Islet precursor cell (in vitro differentiated cells): ENCODE results near the gene CDCA4.

Experiments
- DNase-seq: peaks from one replicate; pipeline ENCODE4 v3.0.0-alpha.2; 2018

CDCA4 gene

DNA sequence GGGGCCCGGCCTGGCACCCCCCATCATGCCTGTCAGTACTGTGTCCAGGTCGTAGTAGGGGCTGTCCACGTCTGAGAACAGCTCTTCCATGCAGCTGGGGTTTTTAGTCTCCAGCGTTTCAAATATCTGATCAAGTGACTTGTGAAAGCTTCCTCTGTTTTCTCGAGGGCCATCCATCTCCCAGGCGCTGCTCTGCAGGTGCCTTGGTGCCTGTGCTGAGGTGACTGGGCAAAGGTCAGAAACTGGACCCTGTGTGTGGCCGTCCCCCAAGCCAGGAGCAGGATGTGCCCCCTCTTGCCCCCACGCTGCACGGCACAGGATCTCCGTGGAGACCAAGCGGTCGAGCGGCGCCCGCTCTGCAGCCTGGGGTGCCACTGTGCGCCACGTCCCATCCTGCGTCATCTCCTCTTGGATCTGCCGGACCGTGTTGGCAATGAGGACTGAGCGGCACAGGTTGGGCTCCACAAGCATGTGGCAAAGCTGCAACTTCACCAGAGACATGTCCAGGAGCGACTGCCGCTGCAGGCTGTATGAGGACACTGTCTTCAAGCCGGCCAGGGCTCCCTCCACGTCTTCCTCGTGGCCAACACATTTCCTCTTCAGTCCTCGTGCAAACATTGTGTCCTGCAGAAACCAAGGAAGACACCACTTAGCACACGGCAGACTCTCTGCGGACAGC lies 9.4 kb downstream of the CDCA4 start:
- DNase-seq: no peak

- DNase-seq: no peak
Observed at GRCh38 chr14:105010891-105011291, 10.0 kb downstream of the CDCA4 start.

DNA sequence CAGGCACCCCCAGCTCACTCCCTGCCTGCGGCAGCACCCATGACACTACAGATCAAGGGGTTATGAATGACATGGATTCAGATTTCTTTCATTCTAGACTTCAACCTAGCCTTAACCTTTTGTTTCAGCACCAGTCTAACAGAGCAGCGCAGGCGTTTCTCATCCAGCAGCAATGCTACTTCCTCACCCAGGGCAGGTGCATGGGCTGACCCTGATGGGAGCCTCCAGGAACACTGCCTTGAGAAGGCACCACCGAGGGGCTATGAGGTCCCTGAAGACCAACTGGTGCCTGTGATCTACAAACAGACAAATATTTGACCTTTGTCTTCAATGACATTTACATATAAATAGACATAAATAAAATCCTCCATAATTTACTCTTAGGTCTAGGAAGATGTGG lies 10.8 kb downstream of the CDCA4 start:
- no peak for DNase-seq

GRCh38 chr14:105007593-105008264 lies 13.2 kb downstream of the CDCA4 start:
- DNase-seq: no peak

DNA sequence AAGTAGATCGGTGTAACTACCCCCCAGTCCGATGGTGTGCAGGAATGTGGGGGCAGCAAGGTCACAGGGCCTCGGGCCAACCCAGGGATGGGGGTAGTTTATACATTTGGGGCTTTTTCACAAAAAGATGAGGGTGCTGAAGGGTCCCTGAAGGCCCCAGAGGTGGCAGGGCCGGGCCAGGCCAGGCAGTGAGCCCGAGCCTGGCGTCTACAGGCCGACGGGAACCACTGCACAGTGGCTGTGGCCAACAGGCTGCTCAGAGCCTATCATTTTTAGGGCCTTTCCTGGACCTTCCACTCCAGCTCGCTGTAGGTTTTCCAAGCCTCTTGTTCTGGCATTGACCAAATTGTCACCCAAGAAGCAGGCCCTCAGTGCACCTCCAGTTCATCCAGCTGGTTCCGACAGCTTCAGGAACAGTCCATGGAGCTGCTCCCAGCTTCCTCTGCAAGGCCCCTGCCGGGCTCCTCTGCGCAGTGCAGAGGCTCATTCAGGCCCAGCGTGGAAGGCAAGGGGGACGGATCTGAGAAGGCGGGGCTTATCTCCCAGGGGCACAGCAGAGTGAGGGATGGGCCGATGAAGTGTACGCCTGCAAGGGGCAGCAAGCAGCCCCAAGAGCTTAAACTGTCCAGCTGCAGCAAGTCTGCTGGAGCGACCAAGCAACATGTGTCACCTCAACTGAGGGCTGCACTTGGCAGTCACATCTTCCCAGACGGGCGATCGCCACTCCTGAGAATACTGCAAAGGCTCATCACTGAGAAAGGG lies 13.9 kb downstream of the CDCA4 start:
- DNase-seq: no peak

DNA sequence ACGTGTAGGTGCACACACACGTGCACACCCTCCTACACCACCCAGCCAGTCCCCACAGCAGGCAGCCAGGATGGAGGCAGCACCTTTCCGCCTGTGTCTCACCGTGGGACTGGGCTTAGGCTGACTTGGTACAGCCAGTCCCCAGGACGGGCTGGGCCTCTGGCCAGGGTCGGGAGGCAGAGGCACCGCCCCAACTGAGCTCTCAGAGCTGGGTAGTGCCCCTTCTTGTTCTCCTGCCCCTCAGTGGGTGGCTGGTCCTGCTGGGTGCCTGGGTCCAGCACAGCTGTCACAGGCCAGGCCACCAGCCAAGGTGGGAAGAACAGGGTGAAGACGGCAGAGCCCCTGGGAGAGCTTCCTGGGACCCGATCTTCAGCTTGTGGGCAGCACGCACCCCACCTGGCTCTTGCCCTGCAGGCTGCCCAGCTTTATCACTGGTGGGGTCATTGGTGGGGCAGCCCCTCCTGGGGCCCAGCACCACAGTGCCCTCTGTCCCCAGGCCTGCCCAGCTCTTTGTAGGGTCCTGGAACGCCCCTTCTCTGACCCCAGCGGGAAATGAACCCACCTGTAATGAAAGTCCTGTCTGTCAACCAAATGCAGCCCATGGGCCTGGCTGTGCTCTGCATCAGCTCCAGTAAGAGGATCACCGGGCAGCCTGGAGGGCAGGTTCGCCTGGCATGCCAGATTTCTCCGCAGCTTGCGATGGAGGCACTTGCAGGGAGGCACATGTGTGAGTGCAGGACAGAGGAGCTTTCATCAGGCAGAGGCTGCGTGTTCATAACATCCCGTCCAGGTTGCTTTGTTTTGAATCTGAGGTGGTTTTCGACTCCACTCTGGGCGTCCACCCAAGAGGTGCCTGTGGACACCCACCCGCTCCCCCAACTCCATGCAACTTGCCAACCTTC lies 14.7 kb downstream of the CDCA4 start:
- no peak for DNase-seq

DNA sequence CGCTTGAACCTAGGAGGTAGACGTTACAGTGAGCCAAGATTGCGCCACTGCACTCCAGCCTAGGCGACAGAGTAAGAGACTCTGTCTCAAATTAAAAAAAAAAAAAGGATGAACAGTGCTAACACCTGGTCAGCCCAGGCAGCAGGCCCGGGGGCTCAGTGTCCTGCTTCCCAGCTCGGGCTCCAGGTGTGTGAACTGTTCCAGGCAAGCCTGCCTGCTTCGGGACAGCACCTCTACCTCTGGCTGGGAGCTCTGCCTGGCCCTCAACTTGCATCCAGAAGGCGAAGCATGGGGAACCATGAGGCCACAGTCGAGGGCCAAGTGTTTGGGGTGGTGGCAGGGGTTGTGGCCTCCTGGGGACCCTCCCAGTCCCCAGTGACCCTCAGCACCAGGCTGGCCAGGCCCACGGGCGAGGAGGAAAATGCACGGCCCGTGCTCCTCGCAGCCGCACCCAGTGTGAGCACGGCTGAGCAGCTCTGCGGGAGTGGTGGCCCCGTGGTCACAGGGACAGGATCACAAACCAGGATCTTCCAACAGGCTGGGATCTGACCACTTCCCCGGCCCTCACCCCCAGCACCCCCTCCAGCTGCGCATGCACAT lies 15.5 kb downstream of the CDCA4 start:
- no peak for DNase-seq

GRCh38 chr14:104999361-104999760 lies 21.5 kb downstream of the CDCA4 start:
- no peak for DNase-seq

- DNase-seq: no peak
Observed at GRCh38 chr14:104998801-104999200, 22.1 kb downstream of the CDCA4 start.

DNA sequence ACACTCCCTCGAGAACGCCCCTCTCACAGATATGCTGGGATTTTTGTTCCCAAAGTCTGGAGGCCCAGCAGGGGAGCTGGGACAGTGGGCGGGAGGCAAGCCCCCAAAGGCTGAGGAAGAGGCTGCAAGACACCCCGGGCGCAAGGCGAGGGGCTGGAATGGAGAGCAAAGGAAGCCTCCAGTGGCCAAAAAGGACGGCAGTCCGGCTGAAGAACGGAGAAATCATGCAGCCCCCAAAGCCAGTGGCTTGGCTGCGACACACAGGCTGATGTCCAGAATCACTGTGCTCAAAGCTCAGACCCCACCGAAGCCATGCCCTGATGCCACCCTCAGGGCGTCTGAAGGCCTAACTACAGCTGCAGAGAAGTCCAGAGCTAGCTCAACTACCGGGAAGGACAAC lies 24.4 kb downstream of the CDCA4 start:
- DNase-seq: no peak

DNA sequence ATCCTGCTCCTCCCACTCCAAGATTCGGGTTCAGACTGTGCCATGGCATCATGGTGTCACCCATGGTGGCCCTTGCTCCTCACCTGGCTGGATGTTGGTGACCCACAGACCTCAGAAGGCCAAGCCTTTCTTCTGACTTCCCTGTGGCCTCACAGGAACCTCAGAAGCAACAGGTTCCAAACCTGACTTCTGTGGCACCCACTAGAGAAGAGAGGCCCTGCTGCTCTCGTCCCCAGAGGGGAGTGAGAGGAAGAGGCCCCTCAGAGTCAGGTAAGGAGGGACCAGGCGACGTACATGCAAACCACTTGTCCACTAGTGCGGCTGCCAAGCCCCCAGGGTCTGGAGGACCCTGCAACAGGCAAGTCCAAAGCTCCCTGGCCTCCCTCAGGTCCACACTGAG lies 24.9 kb downstream of the CDCA4 start:
- DNase-seq: no peak

- DNase-seq: no peak
Observed at GRCh38 chr14:104994978-104995377, 25.9 kb downstream of the CDCA4 start.

- DNase-seq: no peak
Observed at GRCh38 chr14:104993808-104994591, 26.9 kb downstream of the CDCA4 start.

- DNase-seq: no peak
Observed at GRCh38 chr14:104993306-104993705, 27.6 kb downstream of the CDCA4 start.

- no peak for DNase-seq
Observed at GRCh38 chr14:104992501-104992900, 28.4 kb downstream of the CDCA4 start.

DNA sequence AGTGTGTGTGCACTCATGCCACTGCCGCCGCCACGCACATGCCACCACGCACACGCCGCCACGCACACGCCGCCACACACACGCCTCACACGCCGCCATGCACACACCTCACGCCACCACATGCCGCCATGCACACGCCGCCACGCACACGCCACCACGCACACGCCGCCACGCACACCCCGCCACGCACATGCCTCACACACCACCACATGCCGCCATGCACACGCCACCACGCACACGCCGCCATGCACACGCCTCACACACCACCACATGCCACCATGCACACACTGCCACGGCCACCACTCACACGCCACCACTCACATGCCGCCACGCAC lies 29.0 kb downstream of the CDCA4 start:
- DNase-seq: no peak

DNA sequence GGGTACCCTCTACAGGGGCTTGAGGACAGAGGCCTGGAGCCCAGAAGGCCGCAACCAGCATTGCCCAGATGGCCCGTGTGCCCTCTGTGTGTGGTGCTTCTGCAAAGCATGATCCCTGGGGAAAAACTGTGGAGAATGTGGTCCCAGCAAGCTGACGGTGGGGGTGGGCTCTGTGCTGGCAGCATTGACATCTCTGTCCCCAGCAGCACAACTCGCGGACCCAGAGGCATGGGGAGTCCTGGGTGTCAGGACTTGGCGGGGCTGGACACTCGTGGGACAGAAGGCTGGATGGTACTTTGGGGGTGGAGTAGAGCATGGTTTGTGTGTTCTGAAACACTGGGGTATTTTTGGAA lies 31.0 kb downstream of the CDCA4 start:
- DNase-seq: no peak

DNA sequence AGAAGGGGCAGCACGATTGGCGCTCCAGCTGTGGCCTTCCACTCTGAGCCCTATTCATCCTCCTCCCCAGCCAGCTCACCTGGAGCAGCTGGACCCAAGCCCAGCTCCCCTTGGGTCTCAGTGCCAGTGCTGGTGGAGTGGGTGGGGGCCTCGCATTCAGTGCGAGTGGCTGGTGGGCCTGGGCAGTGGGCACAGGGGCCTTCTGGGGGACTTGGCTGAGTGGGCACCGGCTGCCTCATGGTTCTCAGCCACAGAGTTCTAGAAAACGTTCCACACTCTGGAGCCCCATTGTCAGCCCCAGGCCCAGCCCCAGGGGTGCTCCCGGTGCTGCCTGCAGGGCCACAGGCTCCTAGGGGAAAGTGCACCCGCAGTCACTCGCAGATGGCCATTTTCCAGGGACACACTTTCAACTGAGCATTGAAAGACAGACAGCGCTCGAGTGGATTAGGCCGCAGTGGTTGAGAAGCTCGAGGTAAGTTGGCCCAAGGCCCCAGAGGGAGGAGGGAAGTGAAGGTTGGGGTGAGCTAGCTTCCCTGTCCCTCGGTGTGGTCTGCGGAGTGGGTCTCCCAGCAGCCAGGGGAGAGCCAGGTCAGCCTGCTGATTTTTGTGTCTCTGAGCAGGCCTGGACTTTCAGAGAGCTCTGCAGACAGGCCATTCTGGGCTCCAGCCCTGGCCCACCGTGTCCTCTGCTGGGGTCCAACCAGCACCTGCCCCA lies 31.5 kb downstream of the CDCA4 start:
- DNase-seq: no peak

DNA sequence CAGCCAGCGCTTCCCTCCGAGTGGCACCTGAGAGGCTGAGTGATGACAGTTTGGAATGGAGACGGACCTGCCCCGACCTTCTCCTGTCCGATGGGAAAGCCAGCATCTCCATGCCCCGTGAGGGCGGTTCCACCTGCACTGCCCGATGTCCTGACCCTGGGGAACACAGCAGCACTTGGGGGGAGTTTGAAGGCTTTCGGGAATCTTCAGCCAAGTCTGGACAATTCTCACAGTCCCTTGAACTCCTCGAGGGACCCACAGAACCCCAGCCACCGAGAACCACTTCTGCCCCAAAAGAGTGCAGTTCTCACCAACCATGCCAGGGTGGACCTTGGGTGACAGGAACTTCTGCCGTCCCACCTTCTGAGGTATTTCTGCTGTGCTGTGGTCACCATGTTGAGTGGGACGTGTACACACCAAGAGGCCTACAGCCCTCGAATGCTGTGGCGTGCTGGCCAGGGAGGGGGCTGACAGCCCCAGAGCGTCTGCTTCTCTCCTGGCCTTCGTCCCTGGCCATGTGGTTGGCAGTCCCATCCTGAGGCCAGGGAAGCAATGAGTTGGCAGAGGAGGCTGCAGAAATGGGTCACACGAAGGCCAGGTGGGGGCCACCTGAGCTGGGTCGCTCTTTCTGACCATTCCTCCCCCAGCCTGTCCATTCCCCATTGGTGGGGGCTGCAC lies 34.3 kb downstream of the CDCA4 start:
- no peak for DNase-seq

- DNase-seq: peak; percentile 94
Observed at GRCh38 chr14:104985675-104986486, 35.0 kb downstream of the CDCA4 start, which contains the start of gene CLBA1. TSS of gene CLBA1 (plus strand) at chr14:104985788. CDS start at chr14:104986432, 644 bp downstream.
